Naive thymus-derived CD4-positive, alpha-beta T cell (primary cell): ENCODE results near the gene MARK2. TPM values are rescaled to one million over a fixed set of nuclear protein-coding genes. Genes with fewer than 3 reads are reported as not detected.

ENCODE experiments used
- ATAC-seq: fragments of 150-1000 bp; cut with Tn5 transposase; 2 replicates; pipeline ENCODE4 v1.10.0; 2021; ENCODE audit warnings: mild to moderate bottlenecking, moderate library complexity
- CTCF ChIA-PET: fragments of 350-600 bp; sonication (Branson Sonifier 250); formaldehyde crosslinking; loops from one replicate; lab custom pipeline; 2021; ENCODE audit warnings: antibody characterized with exemption; lab: Charles Lee
- POLR2A ChIA-PET: fragments of 350-600 bp; sonication (Branson Sonifier 250); formaldehyde crosslinking; loops from one replicate; lab custom pipeline; 2021; ENCODE audit warnings: antibody characterized with exemption, inconsistent platforms; lab: Charles Lee
- DNase-seq, 9 donors: peaks; one replicate each; pipeline versions ENCODE4 v3.0.0 to v3.0.0-alpha.2; 2020 to 2022; ENCODE audit warnings: mixed read lengths in 1 of 9
- H3K27ac ChIP-seq: one replicate; pipeline ENCODE4 v1.7.0; 2013; ENCODE audit warnings: mild to moderate bottlenecking, low read depth, low read length, moderate library complexity
- H3K27me3 ChIP-seq, 2 donors: one replicate each; pipeline ENCODE4 v1.7.0; 2013; ENCODE audit warnings: low read length in 2 of 2, mild to moderate bottlenecking in 2 of 2, moderate library complexity in 2 of 2; ENCODE audit not compliant: control insufficient read depth in 2 of 2, insufficient read depth in 2 of 2
- H3K36me3 ChIP-seq, 3 experiments: 1 replicate in 2 of 3; 2 replicates in 1 of 3; pipeline ENCODE4 v1.7.0; 2013; ENCODE audit warnings: low read length in 3 of 3, mild to moderate bottlenecking in 3 of 3, moderate library complexity in 1 of 3; ENCODE audit not compliant: insufficient read depth in 3 of 3, control insufficient read depth in 2 of 3
- H3K4me1 ChIP-seq, 2 donors: one replicate each; pipeline ENCODE4 v1.7.0; 2013; ENCODE audit warnings: low read length in 2 of 2, mild to moderate bottlenecking in 2 of 2, moderate library complexity in 1 of 2; ENCODE audit not compliant: control insufficient read depth in 2 of 2, insufficient read depth in 2 of 2
- H3K4me3 ChIP-seq: 2 replicates; pipeline ENCODE4 v1.7.0; 2013; ENCODE audit warnings: mild to moderate bottlenecking, low read length
- H3K9me3 ChIP-seq, 3 experiments: 1 replicate in 2 of 3; 2 replicates in 1 of 3; pipeline ENCODE4 v1.7.0; 2013; ENCODE audit warnings: low read length in 3 of 3; ENCODE audit not compliant: control insufficient read depth in 2 of 3
- H3K27ac Mint-ChIP-seq, 9 donors: one replicate each; pipeline ENCODE4 v1.8.0; 2020 to 2022; ENCODE audit warnings: mixed read lengths in 9 of 9, mild to moderate bottlenecking in 8 of 9, moderate library complexity in 5 of 9, inconsistent platforms in 2 of 9
- H3K27me3 Mint-ChIP-seq, 5 donors: one replicate each; pipeline ENCODE4 v1.8.0; 2021 to 2022; ENCODE audit warnings: mixed read lengths in 5 of 5, mild to moderate bottlenecking in 1 of 5
- H3K36me3 Mint-ChIP-seq, 5 donors: one replicate each; pipeline ENCODE4 v1.8.0; 2020 to 2022; ENCODE audit warnings: mixed read lengths in 5 of 5, mild to moderate bottlenecking in 3 of 5, inconsistent platforms in 1 of 5
- H3K4me1 Mint-ChIP-seq, 7 donors: one replicate each; pipeline ENCODE4 v1.8.0; 2020 to 2022; ENCODE audit warnings: mixed read lengths in 7 of 7, mild to moderate bottlenecking in 3 of 7, inconsistent platforms in 1 of 7
- H3K4me3 Mint-ChIP-seq, 10 donors: one replicate each; pipeline ENCODE4 v1.8.0; 2020 to 2022; ENCODE audit warnings: mild to moderate bottlenecking in 10 of 10, mixed read lengths in 10 of 10, moderate library complexity in 6 of 10, inconsistent platforms in 2 of 10
- H3K9me3 Mint-ChIP-seq, 11 donors: one replicate each; pipeline ENCODE4 v1.8.0; 2020 to 2022; ENCODE audit warnings: mixed read lengths in 11 of 11, mild to moderate bottlenecking in 4 of 11, inconsistent platforms in 1 of 11, moderate library complexity in 1 of 11
- intact Hi-C, 2 donors: fragments of 100-400 bp; cut with micrococcal nuclease; formaldehyde crosslinking; loops; one replicate each; pipeline ENCODE4 v1.15.1; 2023
- polyA plus RNA-seq, 2 donors: library from polyadenylated mRNA; unstranded; fragments of 300-500 nt; fragmentation: Illumina TruSeq; gene quantifications; one replicate each; pipeline ENCODE4 v1.2.3, GENCODE V29; 2021
- total RNA-seq, 6 experiments: library from RNA in 5 of 6; stranded (reverse) in 5 of 6; gene quantifications; 1 replicate in 5 of 6; 2 replicates in 1 of 6; pipeline ENCODE4 v1.2.3 and lab custom pipeline; 2021 to 2026

MARK2 gene
- total and polyA plus RNA-seq, 7 experiments from 2014 or later: 29.4 to 69.1 (median 56.8) TPM

DNA sequence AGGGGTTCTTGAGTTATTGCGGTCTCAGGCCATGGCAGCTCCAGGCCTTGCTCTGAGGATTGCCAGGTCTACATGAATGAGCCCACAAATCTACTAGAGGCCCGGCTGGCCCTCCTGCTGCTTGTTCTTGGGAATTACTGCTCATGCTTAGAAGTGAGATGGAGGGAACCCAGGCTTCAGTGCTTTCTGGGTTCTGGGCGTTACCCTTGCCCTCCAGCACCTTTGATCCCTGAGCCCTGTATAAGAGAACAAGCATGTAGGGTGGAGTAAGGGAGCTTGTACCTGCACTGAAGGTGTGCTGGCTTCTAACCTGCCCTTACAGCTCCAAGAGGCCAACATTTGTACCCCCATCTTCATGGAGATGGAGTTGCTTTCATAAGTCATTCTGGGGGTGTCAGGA is 103.9 kb downstream of the MARK2 start:
- no peak for ATAC-seq
- Histone ChIP-seq H3K9me3 (no peaks in the 10 kb centered on the region), H3K27me3 (no peaks in the 10 kb centered on the region), H3K4me3 (no peak overlapping the region), H3K36me3 (peaks cover 0 to 12% (median 6%) of the 10 kb centered on the region in 3 experiments), H3K27ac (no peak overlapping the region), H3K4me1 (peaks cover 11 to 18% of the 10 kb centered on the region in 2 donors)
- Mint-ChIP-seq H3K9me3 (peaks cover 0 to 4% (median 0%) of the 10 kb centered on the region in 11 donors), H3K36me3 (peaks cover 0 to 5% (median 0%) of the 10 kb centered on the region in 5 donors), H3K27me3 (no peaks in the 10 kb centered on the region), H3K27ac (no peak overlapping the region), H3K4me1 (peaks cover 22 to 36% (median 28%) of the 10 kb centered on the region in 7 donors), H3K4me3 (no peak overlapping the region)
- intact Hi-C loops: no loop called here
- ChIA-PET POLR2A (interaction anchor here (0.9 to 4.6 kb wide), 3 partner anchors 10 to 104 kb away, joined by 3 to 32 read pairs (median 6); partner anchors contain the start of gene MARK2), CTCF (interaction anchor here (0.5 to 8.4 kb wide), 3 partner anchors 106 to 911 kb away, joined by 3 to 148 read pairs (median 3); partner anchors contain the start of genes MARK2 and ZFTA)
- no peak for DNase-seq

DNA sequence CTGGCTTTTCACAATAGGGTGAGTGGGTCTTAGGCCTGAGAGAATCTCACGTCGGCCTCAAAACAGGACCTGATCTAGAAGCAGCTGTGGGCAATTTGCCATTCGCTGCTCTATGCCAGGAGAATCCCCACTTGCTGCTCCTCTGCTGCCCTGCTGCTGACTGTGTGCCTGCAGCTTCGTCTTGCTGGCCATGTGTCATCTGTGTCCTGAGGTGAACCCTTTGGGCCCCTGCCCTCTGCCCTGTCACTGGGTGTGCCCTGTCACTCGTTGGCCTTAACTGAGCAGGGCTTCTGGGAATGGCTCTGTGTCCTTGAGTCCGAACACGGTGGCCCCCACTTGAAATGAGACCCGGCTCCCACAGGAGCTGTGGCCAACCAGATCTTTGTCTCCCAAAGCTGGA is 106.1 kb downstream of the MARK2 start:
- no peaks in the 10 kb centered on the region for H3K27me3 Mint-ChIP-seq
- H3K4me3 ChIP-seq: no peak overlapping the region
- no peaks in the 10 kb centered on the region for H3K9me3 ChIP-seq
- H3K36me3 Mint-ChIP-seq: peaks cover 0 to 5% (median 0%) of the 10 kb centered on the region in 5 donors
- ATAC-seq (no peak), DNase-seq (no peak)
- peaks cover 11 to 28% (median 15%) of the 10 kb centered on the region in 7 donors for H3K4me1 Mint-ChIP-seq
- H3K4me1 ChIP-seq: peaks cover 4% of the 10 kb centered on the region in 2 donors
- no peak overlapping the region for H3K27ac ChIP-seq
- CTCF ChIA-PET: interaction anchor here (0.7 to 8.4 kb wide), 16 partner anchors 10 to 205 kb away, joined by 3 to 148 read pairs (median 3); partner anchors contain the start of gene MARK2
- no peak overlapping the region for H3K27ac Mint-ChIP-seq
- no peaks in the 10 kb centered on the region for H3K9me3 Mint-ChIP-seq
- intact Hi-C loops: loop anchor here (1.0 to 2.0 kb wide), 4 partner anchors 38 to 178 kb away; partner anchors contain the start of gene ZFTA (in 1 of the 2)
- POLR2A ChIA-PET: interaction anchor here (1.1 to 4.6 kb wide), 2 partner anchors 58 to 107 kb away, joined by 3 to 32 read pairs; partner anchors contain the start of gene MARK2
- H3K36me3 ChIP-seq: peaks cover 0 to 12% (median 6%) of the 10 kb centered on the region in 3 experiments
- no peaks in the 10 kb centered on the region for H3K27me3 ChIP-seq
- no peak overlapping the region for H3K4me3 Mint-ChIP-seq

DNA sequence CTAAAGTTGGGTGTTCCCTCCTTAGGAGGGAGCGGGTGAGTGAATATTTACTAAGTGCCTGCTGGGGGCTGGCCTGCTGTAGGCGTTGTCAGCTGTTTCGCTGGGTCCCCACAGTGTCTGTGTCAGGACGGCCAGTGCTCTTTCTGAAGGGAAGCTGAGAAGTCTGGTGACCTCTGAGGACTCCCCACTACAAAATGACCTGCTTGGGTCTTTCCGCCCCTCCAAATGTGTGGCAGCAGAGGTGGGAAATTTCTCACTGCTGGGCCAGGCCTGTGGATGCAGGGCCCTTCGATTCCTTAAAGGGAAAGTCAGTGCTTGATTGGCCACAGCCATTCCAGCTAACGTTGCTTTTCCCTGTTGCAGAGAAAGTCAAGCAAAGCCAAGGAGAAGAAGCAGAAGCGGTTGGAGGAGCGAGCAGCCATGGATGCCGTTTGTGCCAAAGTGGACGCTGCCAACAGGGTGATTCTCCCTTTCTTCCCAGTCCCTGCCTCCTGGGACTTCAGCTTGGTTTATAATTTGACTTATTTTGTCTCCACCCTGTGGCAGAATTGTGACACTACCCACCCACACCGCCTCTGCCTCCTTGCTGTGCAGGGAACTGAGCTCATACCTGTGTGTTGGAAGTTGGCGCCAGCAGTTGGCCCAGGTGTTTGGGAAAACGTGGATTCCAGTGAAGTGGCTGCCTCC is 106.7 kb downstream of the MARK2 start:
- peaks cover 0 to 12% (median 6%) of the 10 kb centered on the region in 3 experiments for H3K36me3 ChIP-seq
- Mint-ChIP-seq H3K27ac (peak overlapping the region in 1 of 9 donors; percentile 23), H3K9me3 (no peaks in the 10 kb centered on the region), H3K4me3 (no peak overlapping the region), H3K4me1 (peaks cover 7 to 22% (median 11%) of the 10 kb centered on the region in 7 donors), H3K27me3 (no peaks in the 10 kb centered on the region), H3K36me3 (peaks cover 0 to 5% (median 0%) of the 10 kb centered on the region in 5 donors)
- POLR2A ChIA-PET: interaction anchor here (0.6 to 4.6 kb wide), 6 partner anchors 23 to 120 kb away, joined by 3 to 32 read pairs (median 3); partner anchors contain the start of gene MARK2
- ATAC-seq: peak; percentile 84
- CTCF ChIA-PET: interaction anchor here (0.5 to 8.4 kb wide), 28 partner anchors 11 to 466 kb away, joined by 3 to 148 read pairs (median 3); partner anchors contain the start of genes MARK2 and RCOR2
- DNase-seq: peak in 8 of 9 donors; percentile 33 to 57 (median 48)
- intact Hi-C loops: loop anchor here (1.0 to 2.0 kb wide), 4 partner anchors 39 to 179 kb away; partner anchors contain the start of gene ZFTA (in 1 of the 2)
- no peaks in the 10 kb centered on the region for H3K27me3 ChIP-seq
- H3K9me3 ChIP-seq: no peaks in the 10 kb centered on the region
- H3K4me1 ChIP-seq: no peaks in the 10 kb centered on the region
- no peak overlapping the region for H3K4me3 ChIP-seq
- no peak overlapping the region for H3K27ac ChIP-seq

DNA sequence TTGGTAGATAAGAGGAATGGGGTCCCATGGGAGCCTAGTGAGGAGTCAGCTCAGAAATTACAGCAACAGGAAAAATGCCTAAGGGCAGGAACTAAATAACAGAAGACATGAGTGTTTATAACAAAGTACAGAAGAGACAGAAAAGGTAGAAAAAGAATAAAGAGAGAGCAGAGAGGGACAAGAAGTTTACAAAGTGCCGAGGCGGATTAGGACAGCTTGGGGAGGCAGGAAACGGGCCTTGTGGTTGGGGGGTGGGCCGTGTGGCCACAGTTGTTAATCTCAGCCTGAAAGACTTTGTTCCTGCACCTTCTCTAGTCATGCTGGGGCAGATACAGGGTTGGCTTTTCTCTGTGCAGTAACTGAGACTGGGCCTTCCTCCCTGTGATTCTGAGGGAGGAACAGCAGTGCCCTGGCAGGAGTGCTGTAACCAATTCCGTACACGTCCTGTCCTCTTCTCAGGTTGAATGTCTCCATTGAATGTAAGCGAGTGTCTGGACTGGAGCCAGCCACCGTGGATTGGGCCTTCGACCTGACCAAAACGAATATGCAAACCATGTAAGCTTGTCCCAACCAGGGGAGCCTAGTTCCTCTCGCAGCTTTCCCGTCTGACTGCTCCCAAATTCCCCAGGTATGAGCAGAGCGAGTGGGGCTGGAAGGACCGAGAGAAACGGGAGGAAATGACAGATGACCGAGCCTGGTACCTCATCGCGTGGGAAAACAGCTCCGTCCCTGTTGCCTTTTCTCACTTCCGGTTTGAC is 113.0 kb downstream of the MARK2 start:
- no peaks in the 10 kb centered on the region for H3K27me3 Mint-ChIP-seq
- POLR2A ChIA-PET: interaction anchor here (1.4 to 1.6 kb wide), 2 partner anchors 8 to 22 kb away, joined by 3 read pairs; partner anchors contain the start of gene COX8A

DNA sequence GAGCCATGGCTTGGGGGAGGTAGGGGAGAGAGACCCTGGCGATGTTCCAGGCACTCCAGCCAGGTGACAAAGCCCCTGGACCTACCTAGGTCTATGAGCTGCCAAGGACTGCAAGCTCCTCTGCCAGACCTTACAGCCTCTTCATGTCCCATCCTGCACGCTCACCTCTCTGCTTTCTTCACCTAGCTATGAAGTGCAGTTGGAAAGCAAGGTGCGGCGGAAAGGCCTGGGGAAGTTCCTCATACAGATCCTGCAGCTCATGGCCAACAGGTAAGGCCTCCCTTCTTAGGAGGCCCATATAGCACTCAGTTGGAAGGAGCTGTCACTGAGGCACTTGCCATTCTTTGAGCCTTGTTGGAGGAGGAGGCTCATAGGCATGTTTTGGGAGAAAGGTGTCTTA is 113.7 kb downstream of the MARK2 start:
- peaks cover 15 to 28% of the 10 kb centered on the region in 2 donors for H3K4me1 ChIP-seq
- POLR2A ChIA-PET: interaction anchor here (1.6 kb wide), 1 partner anchor 9 kb away, joined by 3 read pairs; no protein-coding TSS in a partner anchor
- DNase-seq (no peak), ATAC-seq (no peak)
- no peaks in the 10 kb centered on the region for H3K9me3 ChIP-seq
- H3K36me3 ChIP-seq: peaks cover 0 to 40% (median 0%) of the 10 kb centered on the region in 3 experiments
- CTCF ChIA-PET: no interaction called here
- Mint-ChIP-seq H3K27me3 (no peaks in the 10 kb centered on the region), H3K27ac (peak overlapping the region in 8 of 9 donors; percentile 26 to 85 (median 66)), H3K36me3 (peaks cover 4 to 32% (median 12%) of the 10 kb centered on the region in 5 donors), H3K9me3 (no peaks in the 10 kb centered on the region), H3K4me3 (peak overlapping the region in 4 of 10 donors; percentile 32 to 71 (median 51)), H3K4me1 (peaks cover 16 to 29% (median 22%) of the 10 kb centered on the region in 7 donors)
- intact Hi-C loops: no loop called here
- peak overlapping the region; percentile 41 for H3K27ac ChIP-seq
- no peaks in the 10 kb centered on the region for H3K27me3 ChIP-seq
- H3K4me3 ChIP-seq: peak overlapping the region; percentile 13

More for the DNA sequence above, 113.0 kb downstream of the MARK2 start:
- peak overlapping the region; percentile 13 for H3K4me3 ChIP-seq
- peaks cover 15 to 29% (median 22%) of the 10 kb centered on the region in 7 donors for H3K4me1 Mint-ChIP-seq
- H3K27me3 ChIP-seq: no peaks in the 10 kb centered on the region
- H3K36me3 Mint-ChIP-seq: peaks cover 4 to 33% (median 12%) of the 10 kb centered on the region in 5 donors
- H3K27ac Mint-ChIP-seq: peak overlapping the region; percentile 44 to 85 (median 71)
- ATAC-seq (peak; percentile 32), DNase-seq (peak in 3 of 9 donors; percentile 15 to 36 (median 21))
- peak overlapping the region; percentile 6 to 74 (median 51) for H3K4me3 Mint-ChIP-seq
- no peaks in the 10 kb centered on the region for H3K9me3 Mint-ChIP-seq
- no peaks in the 10 kb centered on the region for H3K9me3 ChIP-seq
- intact Hi-C loops: no loop called here
- H3K36me3 ChIP-seq: peaks cover 0 to 37% (median 0%) of the 10 kb centered on the region in 3 experiments
- CTCF ChIA-PET: interaction anchor here (3.1 kb wide), 1 partner anchor 114 kb away, joined by 10 read pairs; no protein-coding TSS in a partner anchor
- peak overlapping the region; percentile 41 for H3K27ac ChIP-seq
- H3K4me1 ChIP-seq: peaks cover 15 to 28% of the 10 kb centered on the region in 2 donors
